Measurements from ENCODE around the gene PPARG.
"Not testable (repeated sequence)": the region's sequence is repeated elsewhere in the genome, so short reads cannot be mapped to it uniquely, and the experiment has no call there.

PPARG gene

DNA sequence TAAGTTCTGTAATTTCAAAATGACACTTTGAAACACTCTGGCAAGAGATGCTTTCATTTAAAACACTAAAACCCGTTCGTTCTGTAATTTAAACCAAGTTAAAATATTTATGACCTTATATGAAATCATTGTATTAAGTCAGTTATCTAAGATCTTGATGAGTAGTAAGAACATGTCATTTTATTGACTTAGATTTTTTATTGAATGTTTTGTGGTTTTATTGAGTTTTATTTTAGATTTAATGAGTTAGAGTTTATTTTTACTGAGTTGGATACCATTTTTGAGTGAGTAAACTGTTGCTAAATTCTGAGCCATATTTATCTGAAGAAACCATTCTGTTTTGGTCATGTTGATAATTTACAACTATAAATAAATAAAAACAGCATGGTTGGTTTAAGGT lies 94.3 kb downstream of the PPARG start:
- no peak for DNase-seq

DNA sequence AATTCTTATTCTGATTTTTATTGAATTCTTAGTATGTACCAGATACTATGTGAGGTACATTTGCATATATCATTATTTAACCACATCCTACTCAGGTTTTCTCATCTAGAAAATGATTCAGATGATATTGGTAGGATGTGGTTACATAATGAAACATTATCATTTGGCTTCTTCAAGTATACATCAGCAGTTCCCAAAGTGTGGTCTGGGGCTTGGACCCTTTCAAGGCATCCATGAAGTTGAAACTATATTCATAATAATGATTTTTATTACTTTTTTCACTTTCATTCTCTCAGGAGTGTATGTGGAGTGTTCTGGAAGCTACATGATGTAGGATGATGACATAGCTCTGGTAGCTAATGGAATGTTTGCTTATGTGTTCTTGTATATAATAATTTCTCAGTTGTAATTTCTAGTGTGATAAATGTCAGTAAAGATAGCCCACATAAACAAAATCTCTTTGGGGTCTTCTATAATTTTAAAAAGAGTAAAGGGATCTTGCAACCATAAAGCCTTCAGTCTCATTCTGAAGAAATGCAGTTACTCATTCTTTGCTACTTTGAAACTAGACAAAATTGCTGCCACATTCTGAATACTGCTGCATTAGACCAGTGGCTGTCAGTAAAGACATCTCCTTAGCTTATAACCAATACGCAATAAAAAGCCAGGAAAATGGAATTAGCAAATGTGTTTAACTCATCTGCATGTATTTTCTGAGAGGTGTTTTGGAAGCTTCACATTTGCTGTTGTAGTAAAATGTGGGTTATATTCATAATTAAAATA lies 95.8 kb downstream of the PPARG start:
- no peak for DNase-seq

DNA sequence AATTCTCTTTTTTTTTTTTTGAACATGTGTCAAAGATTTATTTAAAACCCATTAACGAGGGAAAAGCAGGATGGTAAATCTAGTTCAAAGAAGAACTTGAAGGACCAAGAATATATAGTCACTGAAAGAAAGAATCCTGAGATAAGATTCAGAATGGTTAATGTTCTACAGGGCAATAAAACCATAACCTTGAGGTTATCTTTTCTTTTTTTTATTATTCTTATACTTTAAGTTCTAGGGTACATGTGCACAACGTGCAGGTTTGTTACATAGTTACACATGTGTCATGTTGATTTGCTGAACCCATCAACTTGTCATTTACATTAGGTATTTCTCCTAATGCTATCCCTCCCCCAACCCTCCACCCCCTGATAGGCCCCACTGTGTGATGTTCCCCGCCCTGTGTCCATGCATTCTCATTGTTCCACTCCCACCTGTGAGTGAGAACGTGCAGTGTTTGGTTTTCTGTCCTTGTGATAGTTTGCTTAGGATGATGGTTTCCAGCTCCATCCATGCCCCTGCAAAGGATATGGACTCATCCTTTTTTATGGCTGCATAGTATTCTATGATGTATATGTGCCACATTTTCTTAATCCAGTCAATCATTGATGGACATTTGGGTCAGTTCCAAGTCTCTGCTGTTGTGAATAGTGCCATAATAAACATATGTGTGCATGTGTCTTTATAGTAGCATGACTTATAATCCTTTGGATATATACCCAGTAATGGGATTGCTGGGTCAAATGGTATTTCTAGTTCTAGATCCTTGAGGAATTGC lies 97.8 kb downstream of the PPARG start:
- DNase-seq = not testable (repeated sequence)

DNA sequence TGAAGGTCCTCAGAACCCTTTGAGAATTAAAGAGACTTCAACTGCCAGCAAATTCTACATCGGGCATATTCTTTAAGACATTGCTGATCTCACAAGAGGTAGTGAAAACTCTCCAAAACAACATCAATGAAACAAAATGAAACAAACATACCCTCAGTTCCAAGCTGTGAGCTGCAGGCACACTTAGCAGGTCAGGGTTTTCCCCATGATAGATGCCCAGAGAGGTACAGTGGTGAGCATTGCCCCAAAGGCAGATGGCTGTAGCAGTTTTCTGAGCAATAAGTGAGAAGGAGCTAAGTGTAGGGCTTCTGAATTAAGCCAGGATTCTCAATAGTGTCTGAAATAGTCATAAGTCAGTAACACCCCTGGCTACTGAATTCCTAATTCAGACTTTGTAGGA lies 99.3 kb downstream of the PPARG start:
- DNase-seq = no peak

DNA sequence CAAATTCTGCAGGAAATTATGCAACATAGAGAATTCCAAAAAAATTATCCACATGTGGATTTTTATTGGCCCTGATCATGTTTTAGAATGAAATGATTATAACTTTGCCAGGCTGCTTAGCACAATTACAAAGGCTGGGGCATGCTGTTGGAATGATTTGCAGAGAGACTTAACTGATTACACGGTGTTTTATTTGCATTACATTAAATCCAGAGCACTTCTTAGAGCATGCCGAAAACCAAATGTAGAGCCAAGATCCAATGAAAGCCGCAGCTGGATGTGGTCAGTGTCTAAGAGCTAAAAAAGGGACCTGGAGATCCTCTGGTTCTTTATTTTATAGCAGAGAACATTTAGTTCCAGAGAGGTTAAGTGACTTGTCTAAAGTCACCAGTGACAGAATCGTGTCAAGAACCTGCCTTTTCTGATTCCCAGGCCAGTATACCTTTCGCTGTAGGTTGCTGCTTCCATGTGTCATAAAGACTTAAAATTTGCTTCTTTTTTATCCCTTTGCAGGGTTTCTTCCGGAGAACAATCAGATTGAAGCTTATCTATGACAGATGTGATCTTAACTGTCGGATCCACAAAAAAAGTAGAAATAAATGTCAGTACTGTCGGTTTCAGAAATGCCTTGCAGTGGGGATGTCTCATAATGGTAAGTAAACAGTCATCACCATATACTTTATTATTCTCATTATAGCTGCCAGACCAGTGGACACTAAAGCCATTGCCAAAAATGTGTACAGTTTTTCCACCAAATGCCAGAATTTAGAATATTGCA lies 103.4 kb downstream of the PPARG start:
- no peak for DNase-seq

DNA sequence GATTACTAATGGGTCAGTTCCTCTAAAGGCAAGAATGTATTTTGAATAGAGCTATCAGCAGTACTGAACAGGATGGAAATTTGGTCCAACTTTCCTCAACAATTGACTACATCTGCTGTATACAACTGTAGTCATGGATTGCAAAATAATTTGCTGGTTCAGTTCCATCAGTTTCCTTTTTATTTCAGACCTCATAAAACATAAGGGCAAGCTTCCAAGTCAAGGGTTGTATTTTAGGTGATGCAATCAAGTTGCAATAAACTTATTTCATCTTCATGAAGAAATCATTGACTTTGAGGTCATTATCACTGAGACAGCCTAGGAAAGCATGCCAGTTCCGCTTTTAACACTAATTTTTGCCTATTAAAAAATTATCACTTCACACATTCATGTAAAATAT lies 105.0 kb downstream of the PPARG start:
- no peak for DNase-seq

DNA sequence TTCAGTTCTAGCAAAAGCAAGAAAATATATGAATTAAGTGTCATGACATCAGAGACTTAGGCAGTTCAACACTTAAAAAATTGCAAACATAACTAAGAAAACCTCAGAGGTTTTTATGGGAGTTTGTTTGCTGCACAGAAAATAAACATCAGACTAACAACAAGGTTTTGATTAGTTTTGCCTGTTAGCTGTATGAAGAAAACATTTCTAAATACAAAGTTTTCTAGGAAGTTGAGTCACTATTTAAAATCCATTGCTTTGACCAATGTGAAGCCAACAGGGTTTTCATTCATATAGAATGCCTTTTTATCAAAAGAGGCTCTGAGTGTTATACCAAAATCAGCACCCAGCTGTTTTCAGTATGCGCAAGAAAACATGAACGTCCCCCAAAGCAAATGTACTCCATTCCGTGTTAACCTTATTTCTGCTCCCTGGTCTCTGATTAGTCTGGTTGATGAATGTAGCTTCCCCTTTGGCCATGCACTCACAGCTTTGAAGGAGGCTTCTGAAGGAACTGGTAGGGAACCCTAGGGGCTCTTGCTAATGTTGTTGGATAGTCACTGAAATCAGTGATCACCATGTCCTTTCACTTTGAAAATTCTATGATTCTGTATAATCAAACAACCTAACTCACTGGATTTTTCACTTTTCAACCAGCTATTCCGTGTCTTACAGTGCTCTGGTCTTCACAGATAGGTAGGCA lies 105.8 kb downstream of the PPARG start:
- DNase-seq = no peak

DNA sequence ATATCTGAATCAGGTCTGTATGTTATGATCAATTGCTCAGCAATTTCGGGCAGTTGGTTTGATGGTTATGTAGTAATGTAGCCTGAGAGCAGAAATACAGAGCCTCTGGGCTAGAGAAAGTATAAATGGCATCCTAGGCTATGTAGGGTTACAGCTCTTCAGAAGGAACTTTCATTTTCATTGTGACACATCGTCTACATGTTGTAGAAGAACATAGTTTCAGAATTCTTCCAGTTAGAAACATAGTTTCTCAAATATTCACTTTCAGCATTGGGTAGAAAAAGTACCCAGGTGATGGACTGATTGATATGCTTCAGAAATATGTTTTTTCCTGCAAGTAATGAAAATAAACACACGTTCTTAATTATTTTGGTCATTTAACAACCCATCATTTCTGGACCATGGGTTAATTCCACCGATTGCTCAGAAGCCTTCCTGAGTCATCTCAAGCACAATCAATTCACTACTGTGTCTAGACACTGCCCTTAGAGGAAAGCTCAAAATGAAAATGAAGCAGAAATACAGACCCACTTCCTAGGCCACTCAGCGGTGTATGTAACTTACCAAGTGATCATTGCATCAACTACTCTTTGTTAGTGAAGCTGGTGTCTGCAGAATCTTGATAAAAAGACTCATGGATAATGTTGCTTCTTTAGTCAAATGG lies 106.6 kb downstream of the PPARG start:
- no peak for DNase-seq

DNA sequence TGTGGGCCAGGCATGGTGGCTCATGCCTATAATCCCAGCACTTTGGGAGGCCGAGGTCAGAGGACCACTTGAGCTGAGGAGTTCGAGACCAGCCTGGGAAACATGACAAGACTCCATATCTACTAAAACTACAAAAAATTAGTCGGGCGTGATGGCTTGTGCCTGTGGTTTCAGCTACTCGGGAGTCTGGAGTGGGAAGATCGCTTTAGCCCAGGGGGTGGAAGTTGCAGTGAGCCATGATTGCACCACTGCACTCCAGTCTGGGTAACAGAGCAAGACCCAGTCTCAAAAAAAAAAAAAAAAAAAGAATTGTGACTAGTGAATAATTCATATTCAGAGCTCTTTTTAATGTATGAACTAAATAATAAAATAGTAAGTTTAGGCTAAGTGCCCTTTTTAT lies 107.6 kb downstream of the PPARG start:
- DNase-seq = no peak

DNA sequence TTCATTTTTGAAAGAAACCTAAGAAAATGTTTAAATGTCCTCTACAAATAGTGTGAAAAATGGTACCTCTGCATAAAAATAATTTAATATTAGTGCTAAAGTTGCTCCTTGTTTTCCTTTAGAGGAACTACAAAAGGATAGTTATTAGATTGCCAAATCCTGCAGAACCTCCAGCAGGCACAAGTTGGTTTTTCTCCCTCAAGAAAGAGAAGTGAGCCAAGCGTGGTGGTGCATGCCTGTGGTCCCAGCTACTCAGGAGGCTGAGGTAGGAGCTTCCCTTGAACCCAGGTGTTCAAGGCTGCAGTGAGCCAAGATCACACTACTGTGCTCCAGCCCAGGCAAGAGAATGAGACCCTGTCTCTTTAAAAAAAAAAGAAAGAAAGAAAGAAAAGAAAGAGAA lies 110.4 kb downstream of the PPARG start:
- DNase-seq = no peak

DNA sequence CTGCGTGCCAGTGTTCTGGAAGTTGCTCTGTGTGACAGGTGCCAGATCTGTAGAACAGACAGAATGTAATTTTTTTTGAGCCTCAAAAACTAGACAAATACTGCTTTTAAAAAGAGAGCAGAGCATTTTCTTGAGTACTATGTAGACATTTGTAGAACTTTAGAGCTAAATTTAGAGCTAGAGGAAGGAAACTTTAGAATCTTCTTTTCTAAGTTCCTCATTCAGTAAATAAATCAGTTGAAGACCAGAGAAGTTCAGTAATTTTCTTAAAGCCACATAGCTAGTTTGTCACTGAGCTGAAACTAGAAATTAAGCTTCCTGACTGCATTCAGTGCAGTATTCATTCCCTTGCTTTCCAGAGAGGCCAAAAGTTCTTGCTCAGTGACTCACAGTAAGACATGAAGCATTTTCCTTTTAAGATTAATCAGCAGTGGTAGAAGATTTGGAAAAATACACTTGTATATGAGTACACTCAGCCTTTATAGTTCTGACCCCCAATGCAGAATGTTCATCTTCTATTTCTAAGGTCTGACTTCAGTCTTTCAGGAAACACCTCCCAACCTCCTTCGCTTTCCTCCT lies 111.8 kb downstream of the PPARG start:
- DNase-seq = no peak

DNA sequence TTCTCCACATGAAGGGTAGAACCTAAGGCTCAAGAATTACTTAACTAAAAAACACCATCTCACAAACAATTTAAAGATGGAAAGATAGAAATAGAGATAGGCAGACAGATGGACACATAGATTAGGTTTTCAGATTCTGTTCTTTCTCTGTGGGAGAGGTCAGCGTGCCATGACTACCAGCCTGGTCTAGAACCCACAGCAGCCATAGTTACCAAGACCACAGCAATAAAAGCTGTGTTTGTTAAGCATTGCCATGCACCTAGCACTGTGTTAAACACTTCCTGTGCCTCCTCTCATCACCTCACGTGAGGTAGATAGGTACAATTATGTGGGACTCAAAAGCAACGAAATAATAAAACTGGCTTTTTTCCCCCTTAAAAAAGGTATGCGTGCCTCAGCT lies 112.3 kb downstream of the PPARG start:
- DNase-seq = no peak

DNA sequence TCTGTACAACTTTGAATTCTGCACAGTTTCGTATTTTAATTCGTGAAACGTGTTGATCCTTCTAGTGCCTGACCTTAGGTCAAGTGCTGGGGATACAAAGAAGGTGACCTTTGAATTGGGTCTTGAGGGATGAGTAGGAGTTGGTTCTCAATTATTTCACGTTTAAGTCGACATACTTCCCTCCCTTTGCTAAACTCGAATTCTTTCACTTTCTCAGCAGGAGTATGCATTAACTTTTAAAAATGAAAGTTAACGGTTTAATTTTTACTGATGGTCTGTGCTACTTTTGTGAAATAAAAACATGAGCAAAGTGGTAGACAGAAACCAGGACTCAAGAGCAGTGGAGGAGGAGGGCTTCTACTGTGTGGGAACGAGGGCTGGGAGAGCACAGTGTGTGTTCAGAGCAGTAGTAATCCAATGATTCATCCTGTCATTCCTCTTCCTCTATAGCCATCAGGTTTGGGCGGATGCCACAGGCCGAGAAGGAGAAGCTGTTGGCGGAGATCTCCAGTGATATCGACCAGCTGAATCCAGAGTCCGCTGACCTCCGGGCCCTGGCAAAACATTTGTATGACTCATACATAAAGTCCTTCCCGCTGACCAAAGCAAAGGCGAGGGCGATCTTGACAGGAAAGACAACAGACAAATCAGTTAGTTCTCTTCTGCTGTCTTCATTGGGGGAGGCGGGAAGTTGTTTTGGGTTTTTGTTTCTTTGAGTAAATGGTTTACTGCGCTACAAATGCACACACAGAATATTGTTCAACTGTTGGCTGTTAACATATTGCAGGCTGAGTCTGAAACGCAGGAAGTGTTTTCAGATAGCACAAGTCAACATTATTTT lies 116.8 kb downstream of the PPARG start:
- DNase-seq = no peak

DNA sequence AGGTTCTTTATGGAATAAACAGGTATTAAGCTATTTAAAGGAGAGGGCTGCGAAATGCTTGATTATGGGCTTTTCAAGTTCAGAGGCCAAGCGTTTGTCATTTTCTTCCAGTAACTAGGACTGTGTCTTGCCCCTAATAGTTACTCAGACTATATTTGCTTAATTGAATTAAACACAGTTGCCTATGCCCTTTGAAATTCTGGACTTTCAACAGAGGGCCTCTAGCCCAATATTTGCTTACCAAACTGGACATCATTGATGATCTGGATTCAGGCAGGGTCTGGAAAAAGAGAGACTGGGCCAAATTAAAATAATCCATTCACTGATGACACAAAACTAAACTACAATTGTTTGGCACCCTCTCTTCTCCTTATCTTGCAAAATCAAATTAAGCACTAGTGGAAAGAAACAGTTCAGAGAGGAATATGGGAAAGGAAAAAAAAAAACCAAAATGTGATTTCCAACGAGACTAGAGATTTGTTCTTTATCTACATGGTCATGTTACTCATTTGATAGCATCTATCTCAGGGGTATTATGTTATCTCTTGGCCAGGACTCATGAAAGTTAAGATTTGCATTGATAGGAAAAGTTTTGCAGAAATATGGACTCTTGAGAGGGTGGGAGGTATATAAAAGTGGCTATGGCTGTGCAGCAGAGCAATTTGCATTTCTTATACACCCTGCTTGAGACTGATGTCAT lies 120.3 kb downstream of the PPARG start:
- DNase-seq = no peak

DNA sequence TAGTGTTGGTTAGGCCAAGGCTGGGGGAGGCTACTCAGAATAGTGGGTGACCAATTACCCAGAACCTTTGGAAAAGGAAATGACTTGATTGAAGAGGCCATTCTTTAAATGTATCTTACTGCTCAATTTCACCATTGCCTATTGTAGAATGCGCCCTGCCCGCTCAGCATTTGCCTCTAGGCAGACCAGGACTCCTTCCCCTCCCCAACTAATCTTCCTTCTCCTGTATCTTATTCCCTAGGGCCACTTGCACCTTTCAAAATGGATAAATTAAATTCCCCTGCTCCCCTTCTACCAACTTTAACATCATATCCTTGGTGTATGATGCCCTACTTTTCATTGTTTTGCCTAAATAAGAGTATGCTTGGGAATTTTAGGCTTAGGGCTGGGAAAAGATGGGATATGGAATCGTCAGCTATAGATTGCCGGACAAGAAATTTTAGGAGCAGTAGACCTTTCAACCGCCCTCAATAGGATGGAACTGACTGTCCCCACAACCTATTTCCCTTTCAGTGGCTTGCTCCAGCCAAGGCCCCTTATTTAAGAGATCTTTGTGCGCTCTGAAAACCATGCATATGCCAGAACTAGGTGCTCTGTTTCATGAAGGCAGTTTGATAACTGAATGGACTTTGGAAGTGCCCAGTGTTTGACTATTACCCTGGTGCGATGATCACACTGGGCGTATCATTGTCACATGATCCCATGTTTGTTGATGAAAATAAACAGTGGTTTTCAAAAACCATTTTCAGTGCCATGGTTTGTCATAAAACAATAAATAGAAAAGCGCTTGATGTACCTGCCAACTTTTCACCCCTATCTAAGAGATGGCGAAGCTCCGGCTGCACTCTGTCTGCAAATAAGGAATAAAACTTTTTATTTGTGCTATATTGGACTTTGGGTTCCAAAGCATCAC lies 121.1 kb downstream of the PPARG start:
- no peak for DNase-seq

DNA sequence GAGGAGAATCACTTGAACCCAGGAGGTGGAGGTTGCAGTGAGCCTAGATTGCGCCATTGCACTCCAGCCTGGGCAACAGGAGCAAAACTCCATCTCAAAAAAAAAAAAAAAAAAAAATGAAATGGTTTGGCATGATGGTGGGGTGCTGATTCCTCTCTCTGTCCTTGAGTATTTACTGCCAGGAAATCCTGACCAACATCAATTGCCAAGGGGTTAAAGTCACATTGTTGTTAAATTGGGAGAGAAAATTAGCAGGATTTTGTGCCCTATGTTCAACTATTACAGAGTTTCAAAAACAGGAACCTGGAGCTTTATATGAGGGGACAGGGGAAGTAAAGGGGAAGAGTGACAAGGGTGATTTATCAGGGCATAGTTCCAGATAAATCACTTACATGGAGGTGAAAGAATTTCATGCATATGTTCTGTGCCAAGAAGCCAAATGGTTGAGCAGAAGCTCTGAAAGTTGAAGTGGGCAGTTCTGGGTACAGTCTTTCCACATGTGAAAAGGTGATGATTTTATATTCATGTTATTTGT lies 124.9 kb downstream of the PPARG start:
- DNase-seq = no peak

DNA sequence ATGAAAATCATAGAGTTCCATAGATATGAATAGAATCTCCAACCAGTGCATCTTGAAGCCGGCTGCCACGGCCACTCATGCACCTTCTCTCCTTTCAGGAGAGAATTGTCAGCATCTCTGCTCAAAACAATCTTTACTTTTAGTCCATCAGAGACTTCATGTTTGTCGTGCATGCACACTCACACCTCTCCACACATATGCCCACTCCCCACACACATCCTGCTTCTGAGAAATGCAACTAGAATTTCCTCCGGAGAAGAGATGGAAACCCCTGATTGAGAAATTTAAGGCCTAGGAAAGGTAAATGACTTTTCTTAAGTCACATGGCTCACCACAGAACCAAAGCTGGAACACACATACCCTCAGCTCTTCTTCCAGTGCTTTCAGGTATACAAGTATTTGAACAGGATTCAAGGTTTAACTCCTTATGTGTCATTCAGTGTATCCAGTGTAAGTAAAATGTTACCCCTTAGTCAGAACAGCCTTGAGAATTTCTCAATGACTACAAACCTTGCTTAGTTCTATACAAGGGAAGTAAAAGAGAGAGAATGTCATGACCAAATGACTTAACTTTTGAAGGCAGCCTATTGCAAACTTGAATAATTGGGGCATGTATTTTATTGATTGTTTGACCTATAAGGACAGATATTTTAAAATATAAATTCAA lies 126.3 kb downstream of the PPARG start:
- DNase-seq = no peak

DNA sequence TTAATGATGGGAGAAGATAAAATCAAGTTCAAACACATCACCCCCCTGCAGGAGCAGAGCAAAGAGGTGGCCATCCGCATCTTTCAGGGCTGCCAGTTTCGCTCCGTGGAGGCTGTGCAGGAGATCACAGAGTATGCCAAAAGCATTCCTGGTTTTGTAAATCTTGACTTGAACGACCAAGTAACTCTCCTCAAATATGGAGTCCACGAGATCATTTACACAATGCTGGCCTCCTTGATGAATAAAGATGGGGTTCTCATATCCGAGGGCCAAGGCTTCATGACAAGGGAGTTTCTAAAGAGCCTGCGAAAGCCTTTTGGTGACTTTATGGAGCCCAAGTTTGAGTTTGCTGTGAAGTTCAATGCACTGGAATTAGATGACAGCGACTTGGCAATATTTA lies 127.9 kb downstream of the PPARG start:
- DNase-seq = no peak

DNA sequence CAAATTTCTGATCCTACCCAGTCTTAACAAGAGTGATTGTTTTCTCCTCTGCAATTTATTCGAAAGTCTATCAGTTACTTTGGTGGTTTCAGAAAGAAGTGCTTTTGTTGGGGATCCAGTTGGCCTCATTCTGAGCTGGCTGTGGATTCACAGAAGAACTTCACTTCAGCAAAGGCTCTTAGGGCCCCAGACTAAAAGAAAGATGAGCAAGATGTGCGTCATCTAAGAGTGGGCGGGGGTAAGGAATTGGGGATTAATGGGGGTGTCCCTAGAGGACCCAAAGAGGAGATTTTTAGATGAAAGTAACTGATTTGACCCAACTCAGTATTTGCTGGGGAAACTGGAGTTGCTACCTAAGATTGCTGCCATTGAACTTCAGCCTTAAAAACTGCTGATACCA lies 131.5 kb downstream of the PPARG start:
- no peak for DNase-seq
